Astrocyte (in vitro differentiated cells and primary cell): ENCODE results near the gene PTPN4. TPM values are rescaled to one million over a fixed set of nuclear protein-coding genes. Genes with fewer than 3 reads are reported as not detected.

Source experiments
- DNase-seq: peaks from one replicate; pipeline ENCODE4 v3.0.0-alpha.2; 2010; ENCODE audit warnings: low read depth
- FAIRE-seq: peaks from 2 replicates; lab custom pipeline; 2011; peaks lifted over from hg19 to GRCh38; lab: Jason Lieb, UNC
- H2AFZ ChIP-seq: 2 replicates; pipeline ENCODE4 v1.6.0; 2012; ENCODE audit warnings: low read depth, low read length, inconsistent platforms
- H3K27ac ChIP-seq: 2 replicates; pipeline ENCODE4 v1.5.1; 2011; ENCODE audit warnings: low read depth, low read length, inconsistent platforms
- H3K27me3 ChIP-seq: 2 replicates; pipeline ENCODE4 v1.6.0; 2011; ENCODE audit warnings: low read length, inconsistent platforms; ENCODE audit not compliant: insufficient read depth
- H3K36me3 ChIP-seq: 2 replicates; pipeline ENCODE4 v1.5.1; 2011; ENCODE audit warnings: low read length, inconsistent platforms; ENCODE audit not compliant: insufficient read depth
- H3K4me1 ChIP-seq: 2 replicates; pipeline ENCODE4 v1.5.1; 2011; ENCODE audit warnings: low read length, inconsistent platforms; ENCODE audit not compliant: insufficient read depth
- H3K4me2 ChIP-seq: 2 replicates; pipeline ENCODE4 v1.6.0; 2012; ENCODE audit warnings: low read length, inconsistent platforms
- H3K4me3 ChIP-seq: 2 replicates; pipeline ENCODE4 v1.5.1; 2011; ENCODE audit warnings: low read depth, mild to moderate bottlenecking, low read length, inconsistent platforms; ENCODE audit not compliant: insufficient read depth
- H3K79me2 ChIP-seq: 2 replicates; pipeline ENCODE4 v1.6.0; 2012; ENCODE audit warnings: mild to moderate bottlenecking, low read length, inconsistent platforms; ENCODE audit not compliant: insufficient read depth
- H3K9ac ChIP-seq: 2 replicates; pipeline ENCODE4 v1.6.0; 2012; ENCODE audit warnings: mild to moderate bottlenecking, low read length, inconsistent platforms
- H3K9me3 ChIP-seq: 2 replicates; pipeline ENCODE4 v1.5.1; 2012; ENCODE audit warnings: low read depth, mild to moderate bottlenecking, low read length, inconsistent platforms; ENCODE audit not compliant: insufficient read depth
- H4K20me1 ChIP-seq: 2 replicates; pipeline ENCODE4 v1.6.0; 2012; ENCODE audit warnings: low read length, inconsistent platforms; ENCODE audit not compliant: insufficient read depth
- H3K27ac Mint-ChIP-seq: one replicate; pipeline ENCODE4 v1.8.0; 2021; ENCODE audit warnings: mild to moderate bottlenecking, mixed read lengths; ENCODE audit not compliant: unreplicated experiment
- H3K27me3 Mint-ChIP-seq: one replicate; pipeline ENCODE4 v1.8.0; 2021; ENCODE audit warnings: low read depth, mixed read lengths; ENCODE audit not compliant: unreplicated experiment
- H3K36me3 Mint-ChIP-seq: one replicate; pipeline ENCODE4 v1.8.0; 2021; ENCODE audit warnings: low read depth, mixed read lengths; ENCODE audit not compliant: unreplicated experiment
- H3K4me1 Mint-ChIP-seq: one replicate; pipeline ENCODE4 v1.8.0; 2021; ENCODE audit warnings: low read depth, mixed read lengths; ENCODE audit not compliant: unreplicated experiment
- H3K4me3 Mint-ChIP-seq: one replicate; pipeline ENCODE4 v1.8.0; 2021; ENCODE audit warnings: mild to moderate bottlenecking, moderate library complexity, mixed read lengths; ENCODE audit not compliant: unreplicated experiment
- H3K9me3 Mint-ChIP-seq: one replicate; pipeline ENCODE4 v1.8.0; 2021; ENCODE audit warnings: mild to moderate bottlenecking, mixed read lengths; ENCODE audit not compliant: unreplicated experiment
- CTCF ChIP-seq: IDR thresholded peaks from 2 replicates; pipeline ENCODE4 v1.5.1; 2011; ENCODE audit warnings: low read depth, mild to moderate bottlenecking, inconsistent platforms, low read length, moderate library complexity; ENCODE audit not compliant: insufficient read depth
- EZH2 ChIP-seq: IDR thresholded peaks from 2 replicates; pipeline ENCODE4 v1.6.1; 2012; ENCODE audit warnings: mild to moderate bottlenecking, low read length, inconsistent platforms; ENCODE audit not compliant: insufficient read depth
- total RNA-seq: library from RNA; stranded (reverse); gene quantifications from 2 replicates; pipeline ENCODE4 v1.2.1, GENCODE V29; 2021

The PTPN4 gene
- total RNA-seq, 1 donor from 2014 or later = 38.2 TPM

- H3K4me1 ChIP-seq = no peaks in the 10 kb centered on the region
- peaks cover 1% of the 10 kb centered on the region for H3K36me3 Mint-ChIP-seq
- no peaks in the 10 kb centered on the region for H4K20me1 ChIP-seq
- H2AFZ ChIP-seq = no peak overlapping the region
- no peaks in the 10 kb centered on the region for H3K9me3 Mint-ChIP-seq
- no peak for TF ChIP-seq EZH2
- TF ChIP-seq CTCF = no peak
- no peaks in the 10 kb centered on the region for H3K9me3 ChIP-seq
- peaks cover 7% of the 10 kb centered on the region for H3K4me1 Mint-ChIP-seq
- no peak overlapping the region for H3K9ac ChIP-seq
- no peak overlapping the region for H3K4me3 Mint-ChIP-seq
- no peaks in the 10 kb centered on the region for H3K79me2 ChIP-seq
- no peak overlapping the region for H3K4me3 ChIP-seq
- peaks cover 11% of the 10 kb centered on the region for H3K27me3 Mint-ChIP-seq
- DNase-seq = no peak
- H3K4me2 ChIP-seq = no peak overlapping the region
- H3K27ac Mint-ChIP-seq = no peak overlapping the region
- no peaks in the 10 kb centered on the region for H3K27me3 ChIP-seq
- FAIRE-seq = no peak
- no peak overlapping the region for H3K27ac ChIP-seq
- no peaks in the 10 kb centered on the region for H3K36me3 ChIP-seq
Measured at GRCh38 chr2:119728421-119728820, 31.3 kb upstream of the PTPN4 start.

- no peak for FAIRE-seq
- Histone ChIP-seq H3K27me3 (peaks cover 3% of the 10 kb centered on the region), H4K20me1 (no peaks in the 10 kb centered on the region), H3K9me3 (no peaks in the 10 kb centered on the region), H3K4me1 (no peaks in the 10 kb centered on the region), H2AFZ (no peak overlapping the region), H3K4me2 (no peak overlapping the region), H3K4me3 (no peak overlapping the region), H3K36me3 (no peaks in the 10 kb centered on the region), H3K79me2 (no peaks in the 10 kb centered on the region), H3K9ac (no peak overlapping the region), H3K27ac (no peak overlapping the region)
- TF ChIP-seq EZH2 = no peak
- TF ChIP-seq CTCF = no peak
- H3K9me3 Mint-ChIP-seq = no peaks in the 10 kb centered on the region
- H3K4me3 Mint-ChIP-seq = no peak overlapping the region
- H3K36me3 Mint-ChIP-seq = peaks cover 2% of the 10 kb centered on the region
- H3K4me1 Mint-ChIP-seq = no peaks in the 10 kb centered on the region
- peak; percentile 34 for DNase-seq
- H3K27ac Mint-ChIP-seq = no peak overlapping the region
- peaks cover 19% of the 10 kb centered on the region for H3K27me3 Mint-ChIP-seq
Measured at GRCh38 chr2:119730671-119731177, 29.0 kb upstream of the PTPN4 start.

GRCh38 chr2:119731983-119732382 is 27.7 kb upstream of the PTPN4 start:
- DNase-seq (no peak), FAIRE-seq (no peak)
- Histone ChIP-seq H3K79me2 (no peaks in the 10 kb centered on the region), H4K20me1 (no peaks in the 10 kb centered on the region), H3K9me3 (no peaks in the 10 kb centered on the region), H3K4me3 (no peak overlapping the region), H3K36me3 (no peaks in the 10 kb centered on the region), H3K27me3 (peaks cover 4% of the 10 kb centered on the region), H3K27ac (no peak overlapping the region), H3K9ac (no peak overlapping the region), H3K4me1 (no peaks in the 10 kb centered on the region), H3K4me2 (no peak overlapping the region), H2AFZ (no peak overlapping the region)
- Mint-ChIP-seq H3K4me1 (no peaks in the 10 kb centered on the region), H3K9me3 (no peaks in the 10 kb centered on the region), H3K27me3 (peaks cover 22% of the 10 kb centered on the region), H3K27ac (no peak overlapping the region), H3K36me3 (peaks cover 3% of the 10 kb centered on the region), H3K4me3 (no peak overlapping the region)
- no peak for TF ChIP-seq CTCF
- TF ChIP-seq EZH2 = no peak
